ENCODE data around the gene DHRSX.
A peak's percentile ranks its signal among the peaks of the same experiment; 100 is the strongest.

The DHRSX gene

DNA sequence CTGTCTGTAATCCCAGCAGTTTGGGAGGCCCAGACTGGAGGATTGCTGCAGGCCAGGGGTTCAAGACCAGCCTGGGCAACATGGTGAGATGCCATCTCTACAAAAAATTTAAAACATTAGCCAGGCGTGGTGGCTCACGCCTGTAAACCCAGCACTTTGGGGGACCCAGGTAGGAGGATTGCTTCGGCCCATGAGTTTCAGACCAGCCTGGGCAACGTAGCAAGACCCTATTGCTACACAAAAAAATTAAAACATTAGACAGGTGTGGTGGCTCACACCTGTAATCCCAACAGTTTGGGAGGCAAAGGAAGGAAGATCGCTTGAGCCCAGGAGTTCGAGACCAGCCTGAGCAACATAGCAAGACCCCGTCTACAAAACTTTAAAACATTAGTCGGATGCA, 1.3 kb downstream of the DHRSX start:
- ChIA-PET POLR2A (no interaction called here), CTCF (no interaction called here)
- Histone ChIP-seq H3K27ac (ENCODE audit: extremely low read depth, low read depth, low read length) (peak overlapping the region; percentile 95; the same call in 1 of the 2 replicates), H3K4me3 (ENCODE audit: low read depth, low read length) (peak overlapping the region; percentile 88), H3K36me3 (ENCODE audit: control insufficient read depth in 2 of 2, insufficient read depth in 1 of 2, low read length in 2 of 2) (peaks cover 4 to 14% of the 10 kb centered on the region in 2 experiments; a peak in 2 of 3 replicates), H3K4me1 (ENCODE audit: control insufficient read depth, insufficient read depth, low read length) (peaks cover 13% of the 10 kb centered on the region), H3K9me3 (ENCODE audit: control insufficient read depth, insufficient read depth, low read depth, low read length) (no peaks in the 10 kb centered on the region)
- TF ChIP-seq, protein P1, sequence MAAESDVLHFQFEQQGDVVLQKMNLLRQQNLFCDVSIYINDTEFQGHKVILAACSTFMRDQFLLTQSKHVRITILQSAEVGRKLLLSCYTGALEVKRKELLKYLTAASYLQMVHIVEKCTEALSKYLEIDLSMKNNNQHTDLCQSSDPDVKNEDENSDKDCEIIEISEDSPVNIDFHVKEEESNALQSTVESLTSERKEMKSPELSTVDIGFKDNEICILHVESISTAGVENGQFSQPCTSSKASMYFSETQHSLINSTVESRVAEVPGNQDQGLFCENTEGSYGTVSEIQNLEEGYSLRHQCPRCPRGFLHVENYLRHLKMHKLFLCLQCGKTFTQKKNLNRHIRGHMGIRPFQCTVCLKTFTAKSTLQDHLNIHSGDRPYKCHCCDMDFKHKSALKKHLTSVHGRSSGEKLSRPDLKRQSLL (tag by site-specific recombination; IDR thresholded peaks at IDR 0.05) = no peak
- TF ChIP-seq ZNF121 (tag by site-specific recombination; IDR thresholded peaks at IDR 0.05) = peak; percentile 99

DNA sequence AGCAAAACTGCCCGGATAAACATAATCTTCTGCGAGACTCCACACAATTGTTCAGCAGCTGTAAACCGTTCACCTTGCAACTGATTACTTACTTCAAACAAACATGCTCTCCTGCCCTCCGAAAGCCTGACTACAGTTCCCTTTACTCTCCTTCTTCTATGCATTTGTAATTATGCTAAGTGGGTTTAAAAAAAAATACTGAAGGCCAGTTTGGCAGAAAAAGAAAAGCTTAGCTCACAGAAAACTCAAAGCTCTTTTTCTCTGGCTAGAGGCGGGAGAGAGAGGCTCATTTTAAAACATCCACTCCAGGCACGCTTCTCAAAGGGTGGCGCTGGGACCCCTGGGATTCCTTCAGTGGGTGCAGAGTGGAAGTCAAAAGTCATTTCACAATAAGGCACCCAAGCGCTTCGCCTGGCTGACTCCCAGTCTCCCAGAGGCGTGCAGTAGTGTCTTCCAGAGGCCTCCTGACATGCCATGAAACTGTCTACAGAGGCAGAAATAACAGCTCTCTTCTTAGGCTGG, 1.9 kb downstream of the DHRSX start:
- ChIA-PET POLR2A (no interaction called here), CTCF (no interaction called here)
- TF ChIP-seq, protein P2, sequence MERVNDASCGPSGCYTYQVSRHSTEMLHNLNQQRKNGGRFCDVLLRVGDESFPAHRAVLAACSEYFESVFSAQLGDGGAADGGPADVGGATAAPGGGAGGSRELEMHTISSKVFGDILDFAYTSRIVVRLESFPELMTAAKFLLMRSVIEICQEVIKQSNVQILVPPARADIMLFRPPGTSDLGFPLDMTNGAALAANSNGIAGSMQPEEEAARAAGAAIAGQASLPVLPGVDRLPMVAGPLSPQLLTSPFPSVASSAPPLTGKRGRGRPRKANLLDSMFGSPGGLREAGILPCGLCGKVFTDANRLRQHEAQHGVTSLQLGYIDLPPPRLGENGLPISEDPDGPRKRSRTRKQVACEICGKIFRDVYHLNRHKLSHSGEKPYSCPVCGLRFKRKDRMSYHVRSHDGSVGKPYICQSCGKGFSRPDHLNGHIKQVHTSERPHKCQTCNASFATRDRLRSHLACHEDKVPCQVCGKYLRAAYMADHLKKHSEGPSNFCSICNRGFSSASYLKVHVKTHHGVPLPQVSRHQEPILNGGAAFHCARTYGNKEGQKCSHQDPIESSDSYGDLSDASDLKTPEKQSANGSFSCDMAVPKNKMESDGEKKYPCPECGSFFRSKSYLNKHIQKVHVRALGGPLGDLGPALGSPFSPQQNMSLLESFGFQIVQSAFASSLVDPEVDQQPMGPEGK (tag by site-specific recombination; IDR thresholded peaks at IDR 0.05) = peak; percentile 24; the same call in 1 of the 2 replicates
- TF ChIP-seq MYNN (tag by site-specific recombination; IDR thresholded peaks at IDR 0.05; ENCODE audit: borderline replicate concordance) (peak; percentile 93), ZNF138 (tag by site-specific recombination; IDR thresholded peaks at IDR 0.05; ENCODE audit: borderline replicate concordance) (no peak), ZNF155 (tag by site-specific recombination; IDR thresholded peaks at IDR 0.05) (no peak), ZNF561 (tag by site-specific recombination; IDR thresholded peaks at IDR 0.05; ENCODE audit: borderline replicate concordance) (peak; percentile 11; the same call in 1 of the 2 replicates), ZNF423 (tag by site-specific recombination; IDR thresholded peaks at IDR 0.05) (peak; percentile 78), ZXDB (tag by site-specific recombination; IDR thresholded peaks at IDR 0.05) (no peak), TRIM28 (IDR thresholded peaks at IDR 0.05; ENCODE audit: borderline replicate concordance, low read length) (0 out of 2 replicates have a peak, but pooled peaks have one; percentile 78), ZNF174 (tag by site-specific recombination; IDR thresholded peaks at IDR 0.05) (no peak), ZBTB20 (tag by site-specific recombination; IDR thresholded peaks at IDR 0.05) (no peak), ZNF10 (tag by site-specific recombination; IDR thresholded peaks at IDR 0.05) (peak; percentile 92), ZNF341 (tag by site-specific recombination; IDR thresholded peaks at IDR 0.05; ENCODE audit: low read depth) (0 out of 2 replicates have a peak, but pooled peaks have one; percentile 8), ZNF585B (tag by site-specific recombination; IDR thresholded peaks at IDR 0.05) (no peak), ZIC2 (tag by site-specific recombination; IDR thresholded peaks at IDR 0.05) (peak; percentile 45), RBAK (tag by site-specific recombination; IDR thresholded peaks at IDR 0.05) (no peak), ZNF211 (tag by site-specific recombination; IDR thresholded peaks at IDR 0.05; ENCODE audit: low read depth) (no peak), ZNF776 (tag by site-specific recombination; IDR thresholded peaks at IDR 0.05; ENCODE audit: borderline replicate concordance) (no peak), ZBTB7A (tag by site-specific recombination; IDR thresholded peaks at IDR 0.05; ENCODE audit: low read depth) (no peak), OSR2 (tag by site-specific recombination; IDR thresholded peaks at IDR 0.05) (0 out of 2 replicates have a peak, but pooled peaks have one; percentile 34), ZNF621 (tag by site-specific recombination; IDR thresholded peaks at IDR 0.05) (no peak), ZNF560 (tag by site-specific recombination; IDR thresholded peaks at IDR 0.05; ENCODE audit: borderline replicate concordance) (no peak)
- TF ChIP-seq, protein P3, sequence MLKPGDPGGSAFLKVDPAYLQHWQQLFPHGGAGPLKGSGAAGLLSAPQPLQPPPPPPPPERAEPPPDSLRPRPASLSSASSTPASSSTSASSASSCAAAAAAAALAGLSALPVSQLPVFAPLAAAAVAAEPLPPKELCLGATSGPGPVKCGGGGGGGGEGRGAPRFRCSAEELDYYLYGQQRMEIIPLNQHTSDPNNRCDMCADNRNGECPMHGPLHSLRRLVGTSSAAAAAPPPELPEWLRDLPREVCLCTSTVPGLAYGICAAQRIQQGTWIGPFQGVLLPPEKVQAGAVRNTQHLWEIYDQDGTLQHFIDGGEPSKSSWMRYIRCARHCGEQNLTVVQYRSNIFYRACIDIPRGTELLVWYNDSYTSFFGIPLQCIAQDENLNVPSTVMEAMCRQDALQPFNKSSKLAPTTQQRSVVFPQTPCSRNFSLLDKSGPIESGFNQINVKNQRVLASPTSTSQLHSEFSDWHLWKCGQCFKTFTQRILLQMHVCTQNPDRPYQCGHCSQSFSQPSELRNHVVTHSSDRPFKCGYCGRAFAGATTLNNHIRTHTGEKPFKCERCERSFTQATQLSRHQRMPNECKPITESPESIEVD (tag by site-specific recombination; IDR thresholded peaks at IDR 0.05) = peak; percentile 93
- TF ChIP-seq, protein P4, sequence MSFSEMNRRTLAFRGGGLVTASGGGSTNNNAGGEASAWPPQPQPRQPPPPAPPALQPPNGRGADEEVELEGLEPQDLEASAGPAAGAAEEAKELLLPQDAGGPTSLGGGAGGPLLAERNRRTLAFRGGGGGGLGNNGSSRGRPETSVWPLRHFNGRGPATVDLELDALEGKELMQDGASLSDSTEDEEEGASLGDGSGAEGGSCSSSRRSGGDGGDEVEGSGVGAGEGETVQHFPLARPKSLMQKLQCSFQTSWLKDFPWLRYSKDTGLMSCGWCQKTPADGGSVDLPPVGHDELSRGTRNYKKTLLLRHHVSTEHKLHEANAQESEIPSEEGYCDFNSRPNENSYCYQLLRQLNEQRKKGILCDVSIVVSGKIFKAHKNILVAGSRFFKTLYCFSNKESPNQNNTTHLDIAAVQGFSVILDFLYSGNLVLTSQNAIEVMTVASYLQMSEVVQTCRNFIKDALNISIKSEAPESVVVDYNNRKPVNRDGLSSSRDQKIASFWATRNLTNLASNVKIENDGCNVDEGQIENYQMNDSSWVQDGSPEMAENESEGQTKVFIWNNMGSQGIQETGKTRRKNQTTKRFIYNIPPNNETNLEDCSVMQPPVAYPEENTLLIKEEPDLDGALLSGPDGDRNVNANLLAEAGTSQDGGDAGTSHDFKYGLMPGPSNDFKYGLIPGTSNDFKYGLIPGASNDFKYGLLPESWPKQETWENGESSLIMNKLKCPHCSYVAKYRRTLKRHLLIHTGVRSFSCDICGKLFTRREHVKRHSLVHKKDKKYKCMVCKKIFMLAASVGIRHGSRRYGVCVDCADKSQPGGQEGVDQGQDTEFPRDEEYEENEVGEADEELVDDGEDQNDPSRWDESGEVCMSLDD (tag by site-specific recombination; IDR thresholded peaks at IDR 0.05) = no peak
- TF ChIP-seq, protein P5, sequence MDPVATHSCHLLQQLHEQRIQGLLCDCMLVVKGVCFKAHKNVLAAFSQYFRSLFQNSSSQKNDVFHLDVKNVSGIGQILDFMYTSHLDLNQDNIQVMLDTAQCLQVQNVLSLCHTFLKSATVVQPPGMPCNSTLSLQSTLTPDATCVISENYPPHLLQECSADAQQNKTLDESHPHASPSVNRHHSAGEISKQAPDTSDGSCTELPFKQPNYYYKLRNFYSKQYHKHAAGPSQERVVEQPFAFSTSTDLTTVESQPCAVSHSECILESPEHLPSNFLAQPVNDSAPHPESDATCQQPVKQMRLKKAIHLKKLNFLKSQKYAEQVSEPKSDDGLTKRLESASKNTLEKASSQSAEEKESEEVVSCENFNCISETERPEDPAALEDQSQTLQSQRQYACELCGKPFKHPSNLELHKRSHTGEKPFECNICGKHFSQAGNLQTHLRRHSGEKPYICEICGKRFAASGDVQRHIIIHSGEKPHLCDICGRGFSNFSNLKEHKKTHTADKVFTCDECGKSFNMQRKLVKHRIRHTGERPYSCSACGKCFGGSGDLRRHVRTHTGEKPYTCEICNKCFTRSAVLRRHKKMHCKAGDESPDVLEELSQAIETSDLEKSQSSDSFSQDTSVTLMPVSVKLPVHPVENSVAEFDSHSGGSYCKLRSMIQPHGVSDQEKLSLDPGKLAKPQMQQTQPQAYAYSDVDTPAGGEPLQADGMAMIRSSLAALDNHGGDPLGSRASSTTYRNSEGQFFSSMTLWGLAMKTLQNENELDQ (tag by site-specific recombination; IDR thresholded peaks at IDR 0.05; ENCODE audit: low read depth) = no peak
- Histone ChIP-seq H3K36me3 (ENCODE audit: control insufficient read depth in 2 of 2, insufficient read depth in 1 of 2, low read length in 2 of 2) (peaks cover 4 to 14% of the 10 kb centered on the region in 2 experiments; a peak in 2 of 3 replicates), H3K9me3 (ENCODE audit: control insufficient read depth, insufficient read depth, low read depth, low read length) (no peaks in the 10 kb centered on the region), H3K4me1 (ENCODE audit: control insufficient read depth, insufficient read depth, low read length) (peaks cover 13% of the 10 kb centered on the region), H3K4me3 (ENCODE audit: low read depth, low read length) (peak overlapping the region; percentile 88), H3K27ac (ENCODE audit: extremely low read depth, low read depth, low read length) (peak overlapping the region; percentile 95)

Data from HEK293 (cell line).